Activated CD8-positive, alpha-beta memory T cell treated with anti-CD3 and anti-CD28 coated beads for 24 hours (primary cell): ENCODE measurements around the gene PRDX5.
A peak's percentile ranks its signal among the peaks of the same experiment; 100 is the strongest.

Source experiments
- DNase-seq: peaks from one replicate; pipeline ENCODE4 v3.0.0-alpha.2; 2020

PRDX5 gene

GRCh38 chr11:64290352-64291261 lies 27.3 kb upstream of the PRDX5 start:
- DNase-seq, result no peak

- DNase-seq, result no peak
Observed at GRCh38 chr11:64291262-64291751, 26.6 kb upstream of the PRDX5 start, which contains the start of gene KCNK4. TSS of gene KCNK4 (plus strand) at chr11:64291302. CDS start at chr11:64293019, 1,717 bp downstream.

- DNase-seq, result no peak
Observed at GRCh38 chr11:64291752-64292459, 26.0 kb upstream of the PRDX5 start.

- no peak for DNase-seq
Observed at GRCh38 chr11:64292460-64293254, 25.3 kb upstream of the PRDX5 start.

GRCh38 chr11:64294774-64295173 lies 23.1 kb upstream of the PRDX5 start:
- DNase-seq, result no peak

GRCh38 chr11:64295760-64296159 lies 22.2 kb upstream of the PRDX5 start:
- no peak for DNase-seq

GRCh38 chr11:64296236-64296635 lies 21.7 kb upstream of the PRDX5 start:
- no peak for DNase-seq

GRCh38 chr11:64296830-64297698 lies 20.9 kb upstream of the PRDX5 start:
- DNase-seq, result no peak

GRCh38 chr11:64297699-64298358 lies 20.1 kb upstream of the PRDX5 start:
- no peak for DNase-seq

GRCh38 chr11:64298966-64299846 lies 18.7 kb upstream of the PRDX5 start:
- DNase-seq, result no peak

GRCh38 chr11:64299847-64300648 lies 17.9 kb upstream of the PRDX5 start, which contains the start of gene CATSPERZ:
TSS of gene CATSPERZ (plus strand) at chr11:64300358. CDS start at chr11:64300411, 53 bp downstream.
- DNase-seq, result no peak

GRCh38 chr11:64303109-64304031 lies 14.6 kb upstream of the PRDX5 start:
- no peak for DNase-seq

- DNase-seq, result no peak
Observed at GRCh38 chr11:64304032-64304315, 13.9 kb upstream of the PRDX5 start.

GRCh38 chr11:64304316-64305072 lies 13.4 kb upstream of the PRDX5 start:
- peak; percentile 98 for DNase-seq

GRCh38 chr11:64305075-64305690 lies 12.7 kb upstream of the PRDX5 start, which contains the start of gene ESRRA:
TSS of gene ESRRA (plus strand) at chr11:64305524. CDS start at chr11:64307180, 1,656 bp downstream.
- DNase-seq, result peak; percentile 99

GRCh38 chr11:64305691-64306562 lies 12.0 kb upstream of the PRDX5 start:
- DNase-seq, result peak; percentile 89
